ENCODE data around the gene PIH1D2. TPM values are rescaled to one million over a fixed set of nuclear protein-coding genes. Genes with fewer than 3 reads are reported as not detected.

The PIH1D2 gene
- total and polyA plus RNA-seq, 2 of the 8 experiments (the other 6 are each of a cell fraction or from before 2014, with no cell fraction given), result 0.53 to 0.73 TPM

Small RNAs within 50 kb of the gene (small RNA-seq; reads per million reads assigned to genes)
- gene AP000907.3 (ENCODE audit: insufficient read depth) (not detected), gene RNU6-893P (ENCODE audit: insufficient read depth) (not detected)

Other genes starting within 250 kb of the PIH1D2 start
- 16.4 and 23.5 TPM in 2 replicates for gene ALG9, start 202.4 kb downstream of the PIH1D2 start, total RNA-seq (2021; fragmentation: NEBNext Ultra II Directional; extraction: Animal tissue kit (Norgen Biotek cat#: 25700))
- gene ALG9, start 202.4 kb downstream of the PIH1D2 start, polyA plus RNA-seq (2011; rRNA removed), result 17.8 and 24.5 TPM in 2 replicates
- gene FDXACB1, start 194.9 kb downstream of the PIH1D2 start, total RNA-seq (2021; fragmentation: NEBNext Ultra II Directional; extraction: Animal tissue kit (Norgen Biotek cat#: 25700)), result 2.3 and 2.4 TPM in 2 replicates
- 0.85 and 1.4 TPM in 2 replicates for gene FDXACB1, start 194.9 kb downstream of the PIH1D2 start, polyA plus RNA-seq (2011; rRNA removed)
- gene CFAP68, start 194.5 kb downstream of the PIH1D2 start, total RNA-seq (2021; fragmentation: NEBNext Ultra II Directional; extraction: Animal tissue kit (Norgen Biotek cat#: 25700)), result 21.4 and 22.6 TPM in 2 replicates
- gene CFAP68, start 194.5 kb downstream of the PIH1D2 start, polyA plus RNA-seq (2011; rRNA removed), result 28.7 and 43.1 TPM in 2 replicates
- gene CRYAB, start 162.2 kb downstream of the PIH1D2 start, total RNA-seq (2021; fragmentation: NEBNext Ultra II Directional; extraction: Animal tissue kit (Norgen Biotek cat#: 25700)), result 2.0 and 4.0 TPM in 2 replicates
- gene CRYAB, start 162.2 kb downstream of the PIH1D2 start, polyA plus RNA-seq (2011; rRNA removed), result 1.9 and 2.9 TPM in 2 replicates
- gene HSPB2, start 161.3 kb downstream of the PIH1D2 start, total RNA-seq (2021; fragmentation: NEBNext Ultra II Directional; extraction: Animal tissue kit (Norgen Biotek cat#: 25700)), result 0.32 and 1.0 TPM in 2 replicates
- gene HSPB2, start 161.3 kb downstream of the PIH1D2 start, polyA plus RNA-seq (2011; rRNA removed), result 0.86 and 1.4 TPM in 2 replicates
- 1.7 and 2.2 TPM in 2 replicates for gene C11orf52, start 155.1 kb downstream of the PIH1D2 start, total RNA-seq (2021; fragmentation: NEBNext Ultra II Directional; extraction: Animal tissue kit (Norgen Biotek cat#: 25700))
- gene C11orf52, start 155.1 kb downstream of the PIH1D2 start, polyA plus RNA-seq (2011; rRNA removed), result 2.7 and 3.4 TPM in 2 replicates
- gene DIXDC1, start 136.7 kb downstream of the PIH1D2 start, total RNA-seq (2021; fragmentation: NEBNext Ultra II Directional; extraction: Animal tissue kit (Norgen Biotek cat#: 25700)), result 15.4 and 17.1 TPM in 2 replicates
- 4.8 and 5.9 TPM in 2 replicates for gene DIXDC1, start 136.7 kb downstream of the PIH1D2 start, polyA plus RNA-seq (2011; rRNA removed)
- 61.2 and 66.2 TPM in 2 replicates for gene DLAT, start 48.6 kb downstream of the PIH1D2 start, total RNA-seq (2021; fragmentation: NEBNext Ultra II Directional; extraction: Animal tissue kit (Norgen Biotek cat#: 25700))
- gene DLAT, start 48.6 kb downstream of the PIH1D2 start, polyA plus RNA-seq (2011; rRNA removed), result 17.3 and 23.1 TPM in 2 replicates
- 16.7 and 20.4 TPM in 2 replicates for gene NKAPD1, start 282 bp upstream of the PIH1D2 start, total RNA-seq (2021; fragmentation: NEBNext Ultra II Directional; extraction: Animal tissue kit (Norgen Biotek cat#: 25700))
- gene NKAPD1, start 282 bp upstream of the PIH1D2 start, polyA plus RNA-seq (2011; rRNA removed), result 3.6 and 6.7 TPM in 2 replicates
- gene TIMM8B, start 12.7 kb upstream of the PIH1D2 start, total RNA-seq (2021; fragmentation: NEBNext Ultra II Directional; extraction: Animal tissue kit (Norgen Biotek cat#: 25700)), result 86.1 and 93.7 TPM in 2 replicates
- gene TIMM8B, start 12.7 kb upstream of the PIH1D2 start, polyA plus RNA-seq (2011; rRNA removed), result 138 and 143 TPM in 2 replicates
- gene SDHD, start 12.9 kb upstream of the PIH1D2 start, total RNA-seq (2021; fragmentation: NEBNext Ultra II Directional; extraction: Animal tissue kit (Norgen Biotek cat#: 25700)), result 90.3 and 96.0 TPM in 2 replicates
- gene SDHD, start 12.9 kb upstream of the PIH1D2 start, polyA plus RNA-seq (2011; rRNA removed), result 181 and 199 TPM in 2 replicates
- gene IL18, start 90.1 kb upstream of the PIH1D2 start, total RNA-seq (2021; fragmentation: NEBNext Ultra II Directional; extraction: Animal tissue kit (Norgen Biotek cat#: 25700)), result 0.84 and 1.1 TPM in 2 replicates
- 0.13 and 0.29 TPM in 2 replicates for gene IL18, start 90.1 kb upstream of the PIH1D2 start, polyA plus RNA-seq (2011; rRNA removed)
- not detected in 2 replicates for gene TEX12, start 93.4 kb upstream of the PIH1D2 start, total RNA-seq (2021; fragmentation: NEBNext Ultra II Directional; extraction: Animal tissue kit (Norgen Biotek cat#: 25700))
- not detected in 2 replicates for gene TEX12, start 93.4 kb upstream of the PIH1D2 start, polyA plus RNA-seq (2011; rRNA removed)
- gene BCO2, start 101.5 kb upstream of the PIH1D2 start, total RNA-seq (2021; fragmentation: NEBNext Ultra II Directional; extraction: Animal tissue kit (Norgen Biotek cat#: 25700)), result 0.63 and 0.82 TPM in 2 replicates
- gene BCO2, start 101.5 kb upstream of the PIH1D2 start, polyA plus RNA-seq (2011; rRNA removed), result 0.05 and 0.42 TPM in 2 replicates
- gene PTS, start 152.4 kb upstream of the PIH1D2 start, total RNA-seq (2021; fragmentation: NEBNext Ultra II Directional; extraction: Animal tissue kit (Norgen Biotek cat#: 25700)), result 25.5 and 25.9 TPM in 2 replicates
- gene PTS, start 152.4 kb upstream of the PIH1D2 start, polyA plus RNA-seq (2011; rRNA removed), result 11.6 and 18.3 TPM in 2 replicates
- gene PLET1, start 186.8 kb upstream of the PIH1D2 start, total RNA-seq (2021; fragmentation: NEBNext Ultra II Directional; extraction: Animal tissue kit (Norgen Biotek cat#: 25700)), result not detected in 2 replicates
- not detected in 2 replicates for gene PLET1, start 186.8 kb upstream of the PIH1D2 start, polyA plus RNA-seq (2011; rRNA removed)

Data from H1 (cell line).